Right cardiac atrium (tissue), 5 donors: ENCODE data around the gene GLIS1. TPM values are rescaled to one million over a fixed set of nuclear protein-coding genes. Genes with fewer than 3 reads are reported as not detected.

Experiments used
- ATAC-seq, 2 donors: fragments of 200-7000 bp; cut with Tn5 transposase; one replicate each; pipeline versions ENCODE4 v1.8.0 to v1.9.1; 2020; ENCODE audit warnings: moderate library complexity in 2 of 2, mild to moderate bottlenecking in 1 of 2
- DNase-seq, 3 donors: peaks; one replicate each; pipeline ENCODE4 v3.0.0-alpha.2; 2020
- H3K27ac ChIP-seq: one replicate; pipeline ENCODE4 v1.5.1; 2013; ENCODE audit warnings: mild to moderate bottlenecking, low read length, control low read depth, moderate library complexity
- H3K27me3 ChIP-seq: one replicate; pipeline ENCODE4 v1.6.1; 2013; ENCODE audit not compliant: control insufficient read depth, insufficient read depth
- H3K4me1 ChIP-seq: one replicate; pipeline ENCODE4 v1.6.1; 2013; ENCODE audit warnings: low read length; ENCODE audit not compliant: control insufficient read depth, insufficient read depth
- H3K4me3 ChIP-seq: one replicate; pipeline ENCODE4 v1.5.1; 2013; ENCODE audit warnings: low read length, control low read depth
- H3K9me3 ChIP-seq: one replicate; pipeline ENCODE4 v1.6.1; 2013; ENCODE audit warnings: low read length; ENCODE audit not compliant: control insufficient read depth
- WGBS: extraction: QIAGEN DNeasy Blood & Tissue Kit; methylation state at CpG from one replicate; pipeline ENCODE4 v1.1.7; 2013; 5-methylcytosine and 5-hydroxymethylcytosine counted together
- intact Hi-C, 4 donors: fragments of 100-400 bp; cut with DNase I; formaldehyde crosslinking; loops; one replicate each; pipeline versions ENCODE4 v1.11.0 to v1.14.0; 2022 to 2023
- polyA plus RNA-seq: library from polyadenylated mRNA; stranded (reverse); fragments of 200-250 nt; gene quantifications from one replicate; pipeline ENCODE4 v1.2.3, GENCODE V29; 2013
- total RNA-seq, 4 donors: library from RNA; stranded (reverse); fragmentation: NEBNext Ultra II Directional; extraction: Animal tissue kit (Norgen Biotek cat#: 25700); gene quantifications; one replicate each; pipeline ENCODE4 v1.2.1, GENCODE V29; 2021
- donor health status: healthy with polysubstance abuse.
- donor health status: DM: no; HTN: yes; CAD: no.
- donor health status: DM: no; HTN: no; CAD: no.
- donor health status: DM: no; HTN: yes; CAD: no; lungs with severe emphysema.
- donor health status: DM: yes; HTN: yes; CAD: no.

GLIS1 gene
- total and polyA plus RNA-seq, 5 donors, result 0.14 to 0.37 (median 0.35) TPM

GRCh38 chr1:53545663-53546408 is 193.1 kb downstream of the GLIS1 start:
- Histone ChIP-seq H3K4me3 (no peak overlapping the region), H3K27me3 (no peaks in the 10 kb centered on the region), H3K27ac (no peak overlapping the region), H3K4me1 (no peaks in the 10 kb centered on the region), H3K9me3 (no peaks in the 10 kb centered on the region)
- ATAC-seq, result peak; percentile 27 to 40
- WGBS, result 48% methylated on average over 17 of the region's 17 CpGs
- intact Hi-C loops, result no loop called here
- peak in 1 of 3 donors; percentile 54 for DNase-seq

GRCh38 chr1:53544728-53545515 is 194.0 kb downstream of the GLIS1 start:
- DNase-seq, result peak in 1 of 3 donors; percentile 23

GRCh38 chr1:53543778-53544695 is 194.9 kb downstream of the GLIS1 start:
- no peaks in the 10 kb centered on the region for H3K4me1 ChIP-seq
- no peaks in the 10 kb centered on the region for H3K9me3 ChIP-seq
- ATAC-seq (no peak), DNase-seq (peak in 1 of 3 donors; percentile 19)
- H3K27ac ChIP-seq, result no peak overlapping the region
- no peak overlapping the region for H3K4me3 ChIP-seq
- intact Hi-C loops, result no loop called here
- WGBS, result 80% methylated on average over 24 of the region's 24 CpGs
- H3K27me3 ChIP-seq, result no peaks in the 10 kb centered on the region

More at GRCh38 chr1:53544728-53545515, 194.0 kb downstream of the GLIS1 start:
- no peak for ATAC-seq
- 85% methylated on average over 6 of the region's 6 CpGs for WGBS
- no peaks in the 10 kb centered on the region for H3K9me3 ChIP-seq
- no peaks in the 10 kb centered on the region for H3K4me1 ChIP-seq
- H3K27ac ChIP-seq, result no peak overlapping the region
- intact Hi-C loops, result no loop called here
- H3K27me3 ChIP-seq, result no peaks in the 10 kb centered on the region
- H3K4me3 ChIP-seq, result no peak overlapping the region

GRCh38 chr1:53543130-53543777 is 195.7 kb downstream of the GLIS1 start:
- Histone ChIP-seq H3K27me3 (no peaks in the 10 kb centered on the region), H3K4me3 (no peak overlapping the region), H3K4me1 (no peaks in the 10 kb centered on the region), H3K9me3 (no peaks in the 10 kb centered on the region), H3K27ac (no peak overlapping the region)
- intact Hi-C loops, result no loop called here
- no peak for ATAC-seq
- peak in 2 of 3 donors; percentile 3 to 47 for DNase-seq
- 78% methylated on average over 14 of the region's 14 CpGs for WGBS

GRCh38 chr1:53542551-53542950 is 196.4 kb downstream of the GLIS1 start:
- no peak overlapping the region for H3K27ac ChIP-seq
- 69% methylated on average over 5 of the region's 5 CpGs for whole genome bisulfite sequencing
- ATAC-seq, result no peak
- intact Hi-C loops, result no loop called here
- H3K4me3 ChIP-seq, result no peak overlapping the region
- peak in 2 of 3 donors; percentile 3 to 6 for DNase-seq
- no peaks in the 10 kb centered on the region for H3K27me3 ChIP-seq
- H3K9me3 ChIP-seq, result no peaks in the 10 kb centered on the region
- H3K4me1 ChIP-seq, result no peaks in the 10 kb centered on the region

- no peak overlapping the region for H3K4me3 ChIP-seq
- H3K9me3 ChIP-seq, result no peaks in the 10 kb centered on the region
- DNase-seq (peak in 2 of 3 donors; percentile 2 to 29), ATAC-seq (no peak)
- H3K27ac ChIP-seq, result no peak overlapping the region
- H3K27me3 ChIP-seq, result no peaks in the 10 kb centered on the region
- H3K4me1 ChIP-seq, result no peaks in the 10 kb centered on the region
- WGBS, result 83% methylated on average over 15 of the region's 15 CpGs
- intact Hi-C loops, result no loop called here
Measured at GRCh38 chr1:53541761-53542550, 197.0 kb downstream of the GLIS1 start.

- no peaks in the 10 kb centered on the region for H3K4me1 ChIP-seq
- 84% methylated on average over 2 of the region's 2 CpGs for WGBS
- intact Hi-C loops, result no loop called here
- H3K27ac ChIP-seq, result no peak overlapping the region
- no peak for ATAC-seq
- H3K4me3 ChIP-seq, result no peak overlapping the region
- no peaks in the 10 kb centered on the region for H3K9me3 ChIP-seq
- peak in 2 of 3 donors; percentile 5 to 19 for DNase-seq
- H3K27me3 ChIP-seq, result no peaks in the 10 kb centered on the region
Measured at GRCh38 chr1:53541263-53541625, 197.7 kb downstream of the GLIS1 start.

GRCh38 chr1:53540604-53541262 is 198.2 kb downstream of the GLIS1 start:
- ATAC-seq (no peak), DNase-seq (peak in 2 of 3 donors; percentile 0 to 29)
- intact Hi-C loops, result no loop called here
- no peaks in the 10 kb centered on the region for H3K4me1 ChIP-seq
- no peak overlapping the region for H3K4me3 ChIP-seq
- no peaks in the 10 kb centered on the region for H3K9me3 ChIP-seq
- 93% methylated on average over 14 of the region's 14 CpGs for WGBS
- no peak overlapping the region for H3K27ac ChIP-seq
- H3K27me3 ChIP-seq, result no peaks in the 10 kb centered on the region

- no peak overlapping the region for H3K4me3 ChIP-seq
- ATAC-seq (no peak), DNase-seq (peak in 1 of 3 donors; percentile 49)
- 87% methylated on average over 22 of the region's 22 CpGs for WGBS
- H3K27me3 ChIP-seq, result no peaks in the 10 kb centered on the region
- no peaks in the 10 kb centered on the region for H3K9me3 ChIP-seq
- no peak overlapping the region for H3K27ac ChIP-seq
- H3K4me1 ChIP-seq, result no peaks in the 10 kb centered on the region
- intact Hi-C loops, result no loop called here
Measured at GRCh38 chr1:53539711-53540603, 199.0 kb downstream of the GLIS1 start.
